GM18519 (cell line): Measurements from ENCODE around the gene GPX2.
"Not testable (repeated sequence)": the region's sequence is repeated elsewhere in the genome, so short reads cannot be mapped to it uniquely, and the experiment has no call there.

Source experiments
- ATAC-seq: cut with Tn5 transposase; IDR thresholded peaks from one replicate; pipeline ENCODE4 v1.9.1; 2021; ENCODE audit warnings: mild to moderate bottlenecking, moderate library complexity; ENCODE audit not compliant: unreplicated experiment, low FRiP score

The GPX2 gene

GRCh38 chr14:64915797-64916196, 26.7 kb downstream of the GPX2 start:
- ATAC-seq = no peak

GRCh38 chr14:64915029-64915424, 27.5 kb downstream of the GPX2 start:
- no peak for ATAC-seq

GRCh38 chr14:64914237-64915028, 28.1 kb downstream of the GPX2 start, which contains the start of gene CHURC1:
Gene CHURC1 (plus strand): TSS chr14:64914455. CDS start chr14:64914496, 41 bp downstream.
- peak; percentile 91 for ATAC-seq

GRCh38 chr14:64913477-64913876, 29.1 kb downstream of the GPX2 start:
- ATAC-seq = not testable (repeated sequence)

GRCh38 chr14:64912261-64912660, 30.3 kb downstream of the GPX2 start:
- no peak for ATAC-seq

GRCh38 chr14:64910847-64911495, 31.6 kb downstream of the GPX2 start:
- ATAC-seq = no peak

- ATAC-seq = no peak
Observed at GRCh38 chr14:64906022-64906421, 36.5 kb downstream of the GPX2 start.

GRCh38 chr14:64899958-64900357, 42.6 kb downstream of the GPX2 start:
- no peak for ATAC-seq

- ATAC-seq = no peak
Observed at GRCh38 chr14:64891839-64892375, 50.6 kb downstream of the GPX2 start.

GRCh38 chr14:64891173-64891838, 51.2 kb downstream of the GPX2 start:
- no peak for ATAC-seq

GRCh38 chr14:64889352-64889751, 53.2 kb downstream of the GPX2 start:
- ATAC-seq = no peak
